GM12872 (cell line): ENCODE data around the gene SPAG17.

ENCODE experiments used
- CTCF ChIP-seq: IDR thresholded peaks from 3 replicates; pipeline ENCODE4 v1.5.1; 2011; ENCODE audit warnings: low read depth, mild to moderate bottlenecking, low read length, moderate library complexity; ENCODE audit not compliant: insufficient read depth

SPAG17 gene

GRCh38 chr1:118136187-118136941 is 48.7 kb downstream of the SPAG17 start:
- TF ChIP-seq CTCF = no peak

GRCh38 chr1:118132000-118132399 is 53.0 kb downstream of the SPAG17 start:
- no peak for TF ChIP-seq CTCF

- no peak for TF ChIP-seq CTCF
These were observed 56.3 kb downstream of the SPAG17 start for GRCh38 chr1:118128761-118129160.

GRCh38 chr1:118124064-118124463 is 61.0 kb downstream of the SPAG17 start:
- no peak for TF ChIP-seq CTCF

GRCh38 chr1:118123116-118123839 is 61.8 kb downstream of the SPAG17 start:
- no peak for TF ChIP-seq CTCF

- no peak for TF ChIP-seq CTCF
These were observed 62.6 kb downstream of the SPAG17 start for GRCh38 chr1:118122234-118123004.

GRCh38 chr1:118118873-118119463 is 66.1 kb downstream of the SPAG17 start:
- TF ChIP-seq CTCF = no peak
